Panc1 (cell line): ENCODE data around the gene CA12.

Experiments used
- CTCF ChIP-seq: fragments of 450-650 bp; IDR thresholded peaks from 2 replicates; pipeline ENCODE4 v1.5.1; 2017; ENCODE audit warnings: mild to moderate bottlenecking
- TCF7L2 ChIP-seq: IDR thresholded peaks from 2 replicates; pipeline ENCODE4 v1.6.1; 2011; ENCODE audit warnings: mild to moderate bottlenecking, low read depth, low read length, inconsistent platforms

- TF ChIP-seq CTCF (no peak), TCF7L2 (no peak)
These were observed 94.5 kb downstream of the CA12 start for GRCh38 chr15:63287109-63287508.
